GM12892 (cell line): Measurements from ENCODE around the gene GLP2R.

Experiments used
- POLR2A ChIP-seq: IDR thresholded peaks from 2 replicates; pipeline ENCODE4 v1.6.1; 2011; ENCODE audit warnings: low read depth, low read length, control low read depth
- POLR2AphosphoS5 ChIP-seq: IDR thresholded peaks from 2 replicates; pipeline ENCODE4 v1.6.1; 2011; ENCODE audit warnings: low read depth, low read length, control low read depth
- TAF1 ChIP-seq: IDR thresholded peaks from 2 replicates; pipeline ENCODE4 v1.6.1; 2011; ENCODE audit warnings: low read depth, mild to moderate bottlenecking, control low read depth, low read length, borderline replicate concordance

DNA sequence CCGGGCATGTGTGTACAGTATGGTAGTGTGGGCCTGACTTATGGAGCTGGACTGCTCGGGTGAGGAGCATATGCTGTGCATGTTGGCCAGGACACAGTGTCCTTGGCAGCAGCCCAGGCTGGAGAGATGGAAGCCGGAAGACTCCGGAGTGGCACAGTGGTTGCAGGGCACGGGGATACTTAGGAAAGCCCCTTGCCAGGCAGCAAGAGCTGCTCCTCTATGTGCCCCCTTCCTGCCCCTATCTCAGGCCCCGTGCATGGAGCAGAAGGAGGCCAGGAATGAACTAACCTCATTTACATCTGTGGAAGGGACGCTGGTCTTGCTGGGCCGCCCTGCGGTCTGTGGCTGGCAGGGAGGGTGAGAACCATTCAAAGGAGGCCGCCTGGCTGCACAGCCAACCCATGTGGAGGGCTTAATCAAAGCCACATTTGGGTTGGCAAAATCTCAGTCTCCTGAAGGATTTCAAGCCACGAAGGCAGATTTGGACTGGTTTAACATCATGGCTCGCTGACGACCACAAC, 111.6 kb downstream of the GLP2R start:
- TF ChIP-seq POLR2A (no peak), TAF1 (no peak), POLR2AphosphoS5 (no peak)
